GM12878 (cell line): ENCODE data around the gene ECEL1. TPM values are rescaled to one million over a fixed set of nuclear protein-coding genes. Genes with fewer than 3 reads are reported as not detected.

Experiments used
- ATAC-seq: fragments of 200-7000 bp; cut with Tn5 transposase; 3 replicates; pipeline ENCODE4 v1.9.1; 2020; ENCODE audit warnings: mild to moderate bottlenecking, moderate library complexity
- BruUV-seq: library from RNA; stranded (reverse); fragments of 400-500 nt; replicated peaks from 2 replicates; lab custom pipeline; 2021; lab: Mats Ljungman, UMichigan
- CTCF ChIA-PET: fragments of 300-600 bp; sonication (Branson Sonifier 250); formaldehyde crosslinking; extraction: SDS; loops from one replicate; lab custom pipeline; 2021; ENCODE audit warnings: inconsistent platforms; lab: Yijun Ruan, JAX
- POLR2A ChIA-PET: fragments of 350-600 bp; formaldehyde crosslinking; extraction: SDS; loops from one replicate; lab custom pipeline; 2021; ENCODE audit warnings: inconsistent platforms; lab: Charles Lee
- RAD21 ChIA-PET: fragments of 300-600 bp; sonication (Branson Sonifier 250); formaldehyde crosslinking; loops from one replicate; lab custom pipeline; 2023; ENCODE audit warnings: antibody characterized with exemption; ENCODE audit not compliant: unreplicated experiment; lab: Charles Lee
- SMC1A ChIA-PET: fragments of 300-600 bp; sonication (Branson Sonifier 250); formaldehyde crosslinking; loops from one replicate; lab custom pipeline; 2023; ENCODE audit not compliant: unreplicated experiment, uncharacterized antibody; lab: Charles Lee
- DNase-seq: peaks from one replicate; pipeline ENCODE4 v3.0.0-alpha.2; 2011; ENCODE audit warnings: low read depth, low spot score
- FAIRE-seq: peaks from 3 replicates; lab custom pipeline; 2011; peaks lifted over from hg19 to GRCh38; lab: Jason Lieb, UNC
- H2AFZ ChIP-seq: 2 replicates; pipeline ENCODE4 v1.6.0; 2011; ENCODE audit warnings: low read depth, low read length, control low read depth; ENCODE audit not compliant: control insufficient read depth
- H3K27ac ChIP-seq: 2 replicates; pipeline ENCODE4 v1.5.1; 2011; ENCODE audit warnings: control low read depth; ENCODE audit not compliant: control insufficient read depth, insufficient read depth
- H3K27me3 ChIP-seq, 2 experiments: replicated peaks in 1 of 2; 2 replicates each; pipeline versions ENCODE4 v1.6.0 to v1.6.1; 2011; ENCODE audit warnings: low read length in 1 of 2; ENCODE audit not compliant: control insufficient read depth in 2 of 2, insufficient read depth in 2 of 2
- H3K36me3 ChIP-seq, 2 experiments: 2 replicates each; pipeline ENCODE4 v1.5.1; 2011; ENCODE audit warnings: low read length in 1 of 2; ENCODE audit not compliant: control insufficient read depth in 2 of 2, insufficient read depth in 2 of 2
- H3K4me1 ChIP-seq: 2 replicates; pipeline ENCODE4 v1.6.1; 2011; ENCODE audit warnings: mild to moderate bottlenecking, low read length, moderate library complexity, mixed read lengths; ENCODE audit not compliant: control insufficient read depth, insufficient read depth
- H3K4me2 ChIP-seq: 2 replicates; pipeline ENCODE4 v1.6.0; 2011; ENCODE audit warnings: control low read depth; ENCODE audit not compliant: control insufficient read depth, insufficient read depth
- H3K4me3 ChIP-seq: fragments of 200-600 bp; sonication (generic); 2 replicates; pipeline ENCODE4 v1.5.1; 2016
- H3K79me2 ChIP-seq: 2 replicates; pipeline ENCODE4 v1.6.0; 2011; ENCODE audit warnings: low read length; ENCODE audit not compliant: control insufficient read depth, insufficient read depth
- H3K9ac ChIP-seq: 2 replicates; pipeline ENCODE4 v1.8.0; 2011; ENCODE audit warnings: low read length, control low read depth, mixed read lengths; ENCODE audit not compliant: control insufficient read depth, insufficient read depth
- H3K9me3 ChIP-seq: replicated peaks from 3 replicates; pipeline ENCODE4 v1.5.1; 2011; ENCODE audit warnings: mild to moderate bottlenecking, low read length; ENCODE audit not compliant: control insufficient read depth, insufficient read depth
- H4K20me1 ChIP-seq: 2 replicates; pipeline ENCODE4 v1.6.0; 2011; ENCODE audit not compliant: control insufficient read depth, insufficient read depth
- ATF3 ChIP-seq: IDR thresholded peaks from 2 replicates; pipeline ENCODE4 v1.6.1; 2011; ENCODE audit warnings: low read depth, mild to moderate bottlenecking, low read length, moderate library complexity, borderline replicate concordance; ENCODE audit errors: extremely low read depth
- CBX5 ChIP-seq: sonication (generic); IDR thresholded peaks from 2 replicates; pipeline ENCODE4 v1.6.1; 2016; ENCODE audit warnings: low read depth, moderate library complexity, mild to moderate bottlenecking, inconsistent platforms
- ELK1 ChIP-seq: IDR thresholded peaks from 2 replicates; pipeline ENCODE4 v1.6.1; 2012; ENCODE audit warnings: low read depth, low read length, improper control_type of control experiment
- HDAC6 ChIP-seq: fragments of 200-600 bp; sonication (generic); IDR thresholded peaks from one replicate; pipeline ENCODE4 v1.8.0; 2017; ENCODE audit warnings: antibody characterized with exemption; ENCODE audit not compliant: unreplicated experiment
- IRF5 ChIP-seq: fragments of 450-650 bp; IDR thresholded peaks from 2 replicates; pipeline ENCODE4 v1.6.1; 2017; ENCODE audit warnings: borderline replicate concordance
- MAX ChIP-seq: IDR thresholded peaks from 2 replicates; pipeline ENCODE4 v1.6.1; 2012; ENCODE audit warnings: low read depth, low read length, improper control_type of control experiment
- MYC ChIP-seq: IDR thresholded peaks from 2 replicates; pipeline ENCODE4 v1.6.1; 2011; ENCODE audit warnings: mild to moderate bottlenecking, low read length, moderate library complexity, inconsistent platforms; ENCODE audit not compliant: insufficient read depth, insufficient replicate concordance, insufficient read length, severe bottlenecking
- PAX5 ChIP-seq: IDR thresholded peaks from 2 replicates; pipeline ENCODE4 v1.6.1; 2011; ENCODE audit warnings: low read depth, low read length, borderline replicate concordance
- STAT1 ChIP-seq: fragments of 450-650 bp; conservative IDR thresholded peaks from 2 replicates; pipeline ENCODE4 v1.6.1; 2014; ENCODE audit warnings: antibody characterized with exemption, mild to moderate bottlenecking
- YY1 ChIP-seq: IDR thresholded peaks from 2 replicates; pipeline ENCODE4 v1.6.1; 2011; ENCODE audit warnings: low read depth, mild to moderate bottlenecking, low read length
- WGBS: methylation state at CpG from one replicate; pipeline ENCODE4 v1.1.6; 2016; ENCODE audit warnings: low lambda C conversion rate; ENCODE audit not compliant: insufficient replicate concordance, insufficient coverage; ENCODE audit errors: missing lambda C conversion rate; 5-methylcytosine and 5-hydroxymethylcytosine counted together
- in situ Hi-C: fragments of 300-500 bp; cut with MboI; formaldehyde crosslinking; loops from 9 replicates; pipeline ENCODE4 v1.14.3; 2018; ENCODE audit warnings: mixed read lengths
- intact Hi-C: fragments of 100-400 bp; cut with micrococcal nuclease; formaldehyde crosslinking; loops from one replicate; pipeline ENCODE4 v1.14.2; 2022; ENCODE audit not compliant: unreplicated experiment
- polyA plus RNA-seq, 11 experiments: library from polyadenylated mRNA; depleted of rRNA in 4 of 11; unstranded in 6 of 11; stranded (reverse) in 5 of 11; fragments of >200 nt; fragmentation: Nextera tagmentation in 4 of 11; fragmentation: Illumina TruSeq in 1 of 11; extraction: Ambion mirVana in 4 of 11; extraction: Trizol in 1 of 11; gene quantifications; 1 replicate in 1 of 11; 2 replicates in 10 of 11; pipeline versions ENCODE4 v1.2.1 to v1.2.3, GENCODE V29; 2011 to 2016; ENCODE audit warnings: inconsistent platforms in 2 of 11, missing spikeins in 2 of 11, low read depth in 1 of 11
- total RNA-seq, 4 experiments: library from RNA; depleted of rRNA in 3 of 4; stranded (reverse); fragments of >200 nt in 3 of 4; fragmentation: Illumina TruSeq in 1 of 4; extraction: Trizol in 1 of 4; gene quantifications; 2 replicates each; pipeline versions ENCODE4 v1.2.1 to v1.2.3, GENCODE V29; 2013 to 2021

The ECEL1 gene
- total and polyA plus RNA-seq, 10 of the 15 experiments (the other 5 are each of a cell fraction or from before 2014, with no cell fraction given): not detected

- H3K4me1 ChIP-seq: no peaks in the 10 kb centered on the region
- FAIRE-seq: no peak
- H3K4me2 ChIP-seq: no peak within 1 kb of the TSS
- H3K4me3 ChIP-seq: no peak within 1 kb of the TSS
- no peak for TF ChIP-seq IRF5
- POLR2A ChIA-PET: no interaction called here
- CTCF ChIA-PET: interaction anchor here (1.0 kb wide), 1 partner anchor 9 kb away, joined by 3 read pairs; no protein-coding TSS in a partner anchor
- DNase-seq: no peak
- SMC1A ChIA-PET: no interaction called here
- in situ Hi-C loops: no loop called here
- no peaks in the 10 kb centered on the region for H3K36me3 ChIP-seq
- ATAC-seq: no peak
- no peaks in the 10 kb centered on the region for H3K9me3 ChIP-seq
- RAD21 ChIA-PET: no interaction called here
- H3K79me2 ChIP-seq: no peaks in the 10 kb centered on the region
- H3K27me3 ChIP-seq: no peaks in the 10 kb centered on the region; a peak in 1 of 4 replicates
- H3K9ac ChIP-seq: no peak within 1 kb of the TSS
- H3K27ac ChIP-seq: no peak within 1 kb of the TSS
- no peaks in the 10 kb centered on the region for H4K20me1 ChIP-seq
- WGBS: 14% methylated on average over 14 of the region's 14 CpGs
- no TSS peak for BruUV-seq
- intact Hi-C loops: no loop called here
- no peak within 1 kb of the TSS for H2AFZ ChIP-seq
Measured at GRCh38 chr2:232455426-232456255, 32.0 kb downstream of the ECEL1 start, which contains the start of gene ALPI. Gene ALPI (plus strand): TSS chr2:232456153. CDS start chr2:232456200, 47 bp downstream.

- intact Hi-C loops (loop anchor here (5.0 kb wide), 1 partner anchor 63 kb away; no protein-coding TSS in a partner anchor), in situ Hi-C loops (no loop called here)
- Histone ChIP-seq H3K36me3 (no peaks in the 10 kb centered on the region), H3K27me3 (no peaks in the 10 kb centered on the region; a peak in 1 of 4 replicates), H3K27ac (no peak overlapping the region), H3K4me1 (no peaks in the 10 kb centered on the region), H4K20me1 (no peaks in the 10 kb centered on the region), H3K9ac (no peak overlapping the region), H3K9me3 (no peaks in the 10 kb centered on the region), H2AFZ (no peak overlapping the region), H3K79me2 (no peaks in the 10 kb centered on the region), H3K4me2 (no peak overlapping the region), H3K4me3 (no peak overlapping the region)
- CTCF ChIA-PET: no interaction called here
- 4% methylated on average over 8 of the region's 9 CpGs for WGBS
- DNase-seq: no peak
- SMC1A ChIA-PET: no interaction called here
- TF ChIP-seq PAX5 (no peak), ATF3 (no peak), STAT1 (no peak), CBX5 (no peak), HDAC6 (no peak), MAX (no peak), ELK1 (no peak), MYC (no peak), YY1 (no peak)
- no peak for ATAC-seq
- POLR2A ChIA-PET: no interaction called here
- no peak for FAIRE-seq
- RAD21 ChIA-PET: no interaction called here
- no TSS peak for BruUV-seq
Measured at GRCh38 chr2:232454630-232455029, 33.0 kb downstream of the ECEL1 start.
